A549 (cell line): ENCODE measurements around the gene EIF1AD. TPM values are rescaled to one million over a fixed set of nuclear protein-coding genes. Genes with fewer than 3 reads are reported as not detected.

ENCODE experiments used
- ATAC-seq, 2 experiments: fragments of 200-7000 bp in 1 of 2; fragments of >200 bp in 1 of 2; cut with Nextera tagmentation in 1 of 2; cut with Tn5 transposase in 1 of 2; 3 replicates each; pipeline versions ENCODE4 v1.8.0 to v1.9.1; 2018 to 2020; ENCODE audit warnings: mild to moderate bottlenecking in 1 of 2, moderate library complexity in 1 of 2
- CTCF ChIA-PET: fragments of 300-600 bp; sonication (Branson Sonifier 250); formaldehyde crosslinking; extraction: SDS; loops from one replicate; lab custom pipeline; 2021; ENCODE audit warnings: antibody characterized with exemption, inconsistent platforms; lab: Yijun Ruan, JAX
- POLR2A ChIA-PET: fragments of 350-600 bp; formaldehyde crosslinking; extraction: SDS; loops from one replicate; lab custom pipeline; 2021; ENCODE audit warnings: antibody characterized with exemption, inconsistent platforms; lab: Yijun Ruan, JAX
- DNase-seq, 2 experiments: peaks; one replicate each; pipeline versions ENCODE4 v3.0.0 to v3.0.0-alpha.2; 2011 to 2016; ENCODE audit warnings: low read depth in 1 of 2, low spot score in 1 of 2
- FAIRE-seq: peaks from 2 replicates; lab custom pipeline; 2011; peaks lifted over from hg19 to GRCh38; lab: Jason Lieb, UNC
- H3K27ac ChIP-seq, 2 experiments: fragments of >200 bp; sonication (Bioruptor Twin); formaldehyde crosslinking; 3 replicates each; pipeline ENCODE4 v1.5.1; 2016 to 2017
- H3K4me1 ChIP-seq: fragments of >200 bp; sonication (Bioruptor Twin); formaldehyde crosslinking; 3 replicates; pipeline ENCODE4 v1.6.1; 2016
- H3K4me2 ChIP-seq: fragments of >200 bp; sonication (Bioruptor Twin); formaldehyde crosslinking; 3 replicates; pipeline ENCODE4 v1.6.1; 2016
- H3K4me3 ChIP-seq: fragments of >200 bp; sonication (Bioruptor Twin); formaldehyde crosslinking; 3 replicates; pipeline ENCODE4 v1.5.1; 2016
- H3K9me3 ChIP-seq: fragments of >200 bp; sonication (Bioruptor Twin); formaldehyde crosslinking; 3 replicates; pipeline ENCODE4 v1.6.1; 2016
- BCL3 ChIP-seq: fragments of >200 bp; sonication (Bioruptor Twin); formaldehyde crosslinking; IDR thresholded peaks from 3 replicates; pipeline ENCODE4 v1.6.1; 2016
- CEBPB ChIP-seq, 2 experiments: fragments of >200 bp in 1 of 2; sonication (Bioruptor Twin) in 1 of 2; formaldehyde crosslinking in 1 of 2; IDR thresholded peaks; 2 replicates each; pipeline ENCODE4 v1.6.1; 2012 to 2016
- EHMT2 ChIP-seq: fragments of 200-600 bp; sonication (generic); IDR thresholded peaks from 2 replicates; pipeline ENCODE4 v1.6.1; 2016; ENCODE audit warnings: antibody characterized with exemption, low read depth, mild to moderate bottlenecking, moderate library complexity
- ELK1 ChIP-seq: fragments of 150-350 bp; IDR thresholded peaks from 2 replicates; pipeline ENCODE4 v1.6.1; 2014; ENCODE audit warnings: low read depth, mild to moderate bottlenecking, low read length
- ESRRA ChIP-seq: fragments of 150-350 bp; IDR thresholded peaks from 2 replicates; pipeline ENCODE4 v1.6.1; 2014; ENCODE audit warnings: mild to moderate bottlenecking, low read length, borderline replicate concordance
- FOSL2 ChIP-seq, 2 experiments: fragments of 450-650 bp in 1 of 2; fragments of >200 bp in 1 of 2; sonication (Bioruptor Twin) in 1 of 2; formaldehyde crosslinking; IDR thresholded peaks; 2 replicates each; pipeline versions ENCODE4 v1.5.0 to v1.6.1; 2016 to 2020; ENCODE audit warnings: mild to moderate bottlenecking in 1 of 2, moderate library complexity in 1 of 2
- FOXS1 ChIP-seq: fragments of 250-450 bp; sonication (Bioruptor Pico); IDR thresholded peaks from 2 replicates; pipeline ENCODE4 v1.5.0; 2020; ENCODE audit warnings: mild to moderate bottlenecking, moderate library complexity
- GATA3 ChIP-seq: IDR thresholded peaks from 2 replicates; pipeline ENCODE4 v1.6.1; 2012; ENCODE audit warnings: borderline replicate concordance
- HES2 ChIP-seq: fragments of >200 bp; sonication (Bioruptor Twin); formaldehyde crosslinking; IDR thresholded peaks from 2 replicates; pipeline ENCODE4 v1.6.1; 2016
- HEYL ChIP-seq: fragments of 250-450 bp; sonication (Bioruptor Pico); IDR thresholded peaks from 2 replicates; pipeline ENCODE4 v1.8.0; 2021; ENCODE audit warnings: mild to moderate bottlenecking, moderate library complexity
- HOXB5 ChIP-seq: fragments of 250-450 bp; sonication (Bioruptor Pico); IDR thresholded peaks from 2 replicates; pipeline ENCODE4 v1.5.0; 2020; ENCODE audit warnings: mild to moderate bottlenecking, moderate library complexity
- KDM1A ChIP-seq: fragments of 200-600 bp; sonication (generic); IDR thresholded peaks from 2 replicates; pipeline ENCODE4 v1.6.1; 2016; ENCODE audit warnings: low read depth, mild to moderate bottlenecking
- KDM5A ChIP-seq: fragments of 200-600 bp; sonication (generic); IDR thresholded peaks from 2 replicates; pipeline ENCODE4 v1.6.1; 2016; ENCODE audit warnings: antibody characterized with exemption, mild to moderate bottlenecking
- MAX ChIP-seq: IDR thresholded peaks from 2 replicates; pipeline ENCODE4 v1.6.1; 2012
- MYC ChIP-seq: IDR thresholded peaks from 2 replicates; pipeline ENCODE4 v1.6.1; 2012; ENCODE audit warnings: mild to moderate bottlenecking, inconsistent platforms, low read length, improper control_type of control experiment, borderline replicate concordance
- NPAS2 ChIP-seq: fragments of 250-450 bp; sonication (Bioruptor Pico); IDR thresholded peaks from 2 replicates; pipeline ENCODE4 v1.8.0; 2022; ENCODE audit warnings: mild to moderate bottlenecking, moderate library complexity, borderline replicate concordance
- PBX3 ChIP-seq: IDR thresholded peaks from 2 replicates; pipeline ENCODE4 v1.6.1; 2012
- PHF8 ChIP-seq: fragments of 200-600 bp; sonication (generic); IDR thresholded peaks from 2 replicates; pipeline ENCODE4 v1.6.1; 2016; ENCODE audit warnings: low read depth, mild to moderate bottlenecking, antibody characterized with exemption, moderate library complexity, borderline replicate concordance
- POLR2A ChIP-seq: IDR thresholded peaks from 2 replicates; pipeline ENCODE4 v1.6.1; 2012; ENCODE audit warnings: mild to moderate bottlenecking, low read length
- RARB ChIP-seq: fragments of 250-450 bp; sonication (Bioruptor Pico); IDR thresholded peaks from 2 replicates; pipeline ENCODE4 v1.8.0; 2021; ENCODE audit warnings: mild to moderate bottlenecking, moderate library complexity
- SMC3 ChIP-seq: fragments of >200 bp; sonication (Bioruptor Twin); formaldehyde crosslinking; IDR thresholded peaks from 3 replicates; pipeline ENCODE4 v1.6.1; 2018; ENCODE audit warnings: inconsistent platforms
- SREBF2 ChIP-seq: fragments of 450-650 bp; IDR thresholded peaks from 2 replicates; pipeline ENCODE4 v1.6.1; 2014; ENCODE audit warnings: mild to moderate bottlenecking, moderate library complexity
- TFCP2L1 ChIP-seq: fragments of 250-450 bp; sonication (Bioruptor Pico); IDR thresholded peaks from 2 replicates; pipeline ENCODE4 v1.5.0; 2021; ENCODE audit warnings: mild to moderate bottlenecking
- USF2 ChIP-seq: fragments of 450-650 bp; IDR thresholded peaks from 2 replicates; pipeline ENCODE4 v1.6.1; 2014; ENCODE audit warnings: antibody characterized with exemption
- ZNF302 ChIP-seq: fragments of 250-450 bp; sonication (Bioruptor Pico); IDR thresholded peaks from 2 replicates; pipeline ENCODE4 v1.9.0; 2021; ENCODE audit warnings: inconsistent platforms, mild to moderate bottlenecking, moderate library complexity
- ZSCAN20 ChIP-seq: fragments of 250-450 bp; sonication (Bioruptor Pico); IDR thresholded peaks from 2 replicates; pipeline ENCODE4 v1.8.0; 2022; ENCODE audit warnings: mild to moderate bottlenecking, moderate library complexity
- WGBS: methylation state at CpG from one replicate; pipeline ENCODE4 v1.1.6; 2017; ENCODE audit errors: missing lambda C conversion rate; 5-methylcytosine and 5-hydroxymethylcytosine counted together
- polyA plus RNA-seq, 4 experiments: library from polyadenylated mRNA; depleted of rRNA in 3 of 4; stranded (reverse); fragments of >200 nt; fragmentation: RNase III in 1 of 4; extraction: RNeasy Plus Mini Kit Qiagen cat#74134 plus additional on column Dnase treatment in 1 of 4; gene quantifications; 2 replicates in 3 of 4; 3 replicates in 1 of 4; pipeline ENCODE4 v1.2.3, GENCODE V29; 2011 to 2017

EIF1AD gene
- polyA plus RNA-seq, 2 of the 4 experiments (the other 2 are of a cell fraction): 38.6 to 41.0 TPM

GRCh38 chr11:66020618-66021357, 18.8 kb upstream of the EIF1AD start:
- Histone ChIP-seq H3K4me3 (no peak overlapping the region), H3K4me1 (peaks cover 12% of the 10 kb centered on the region), H3K27ac (peak overlapping the region; percentile 37 to 77; a peak in 5 of 6 replicates), H3K9me3 (no peaks in the 10 kb centered on the region), H3K4me2 (peak overlapping the region; percentile 49)
- no peak for TF ChIP-seq PHF8
- no peak for TF ChIP-seq FOSL2 (IDR thresholded peaks at IDR 0.05)
- peak; percentile 71 for TF ChIP-seq FOSL2 (CRISPR knock-in tag; IDR thresholded peaks at IDR 0.05)
- no peak for TF ChIP-seq RARB (CRISPR knock-in tag)
- TF ChIP-seq KDM5A: no peak
- no peak for TF ChIP-seq TFCP2L1 (CRISPR knock-in tag)
- no peak for TF ChIP-seq MAX
- no peak for TF ChIP-seq CEBPB (IDR thresholded peaks at IDR 0.05)
- ChIA-PET POLR2A (interaction anchor here (0.5 to 0.7 kb wide), 2 partner anchors 18 to 19 kb away, joined by 3 to 6 read pairs; partner anchors contain the start of genes BANF1 and EIF1AD), CTCF (interaction anchor here (0.6 to 6.5 kb wide), 5 partner anchors 12 to 1807 kb away, joined by 3 to 188 read pairs (median 20); partner anchors contain the start of gene CST6)
- FAIRE-seq (no peak), ATAC-seq (peak; percentile 67 to 71), DNase-seq (peak; percentile 59 to 64)
- WGBS: 93% methylated on average over 18 of the region's 25 CpGs

- H3K27ac ChIP-seq: peak overlapping the region in 1 of 2 experiments; percentile 77; a peak in 4 of 6 replicates
- peaks cover 18% of the 10 kb centered on the region for H3K4me1 ChIP-seq
- CTCF ChIA-PET: interaction anchor here (1.0 to 6.5 kb wide), 4 partner anchors 11 to 90 kb away, joined by 3 to 188 read pairs (median 62); partner anchors contain the start of gene CST6
- no peak for DNase-seq
- ATAC-seq: no peak
- POLR2A ChIA-PET: interaction anchor here (0.5 kb wide), 1 partner anchor 18 kb away, joined by 6 read pairs; the partner anchor contains the start of genes BANF1 and EIF1AD
- no peak for FAIRE-seq
- H3K4me2 ChIP-seq: no peak overlapping the region
- 81% methylated on average over 8 of the region's 8 CpGs for WGBS
- no peak overlapping the region for H3K4me3 ChIP-seq
- no peaks in the 10 kb centered on the region for H3K9me3 ChIP-seq
- TF ChIP-seq MYC (no peak), SMC3 (no peak), KDM5A (no peak), KDM1A (no peak), POLR2A (no peak), ZNF302 (CRISPR knock-in tag) (no peak), ZSCAN20 (CRISPR knock-in tag) (no peak), NPAS2 (CRISPR knock-in tag) (no peak), BCL3 (no peak), ESRRA (no peak), EHMT2 (no peak), GATA3 (no peak), HEYL (CRISPR knock-in tag) (no peak), SREBF2 (no peak)
These were observed 18.3 kb upstream of the EIF1AD start for GRCh38 chr11:66020212-66020611.

GRCh38 chr11:66017321-66017720, 15.4 kb upstream of the EIF1AD start:
- H3K9me3 ChIP-seq: no peaks in the 10 kb centered on the region
- CTCF ChIA-PET: no interaction called here
- H3K4me1 ChIP-seq: peaks cover 24% of the 10 kb centered on the region
- POLR2A ChIA-PET: interaction anchor here (0.7 kb wide), 2 partner anchors 85 to 263 kb away, joined by 4 to 5 read pairs; no protein-coding TSS in a partner anchor
- no peak for ATAC-seq
- no peak overlapping the region for H3K4me2 ChIP-seq
- 85% methylated on average over 4 of the region's 4 CpGs for WGBS
- H3K4me3 ChIP-seq: no peak overlapping the region
- H3K27ac ChIP-seq: no peak overlapping the region
- DNase-seq: no peak
- no peak for FAIRE-seq
- TF ChIP-seq ZNF302 (CRISPR knock-in tag) (no peak), MAX (no peak), TFCP2L1 (CRISPR knock-in tag) (no peak), USF2 (no peak), ELK1 (no peak), FOXS1 (CRISPR knock-in tag) (no peak), CEBPB (IDR thresholded peaks at IDR 0.05) (no peak), HES2 (no peak), HOXB5 (CRISPR knock-in tag) (no peak), PBX3 (no peak)
